ENCODE data around the gene DLG2.

DLG2 gene

GRCh38 chr11:83720675-83721074 is 1906.5 kb downstream of the DLG2 start:
- DNase-seq (ENCODE audit: low spot score): no peak
- in situ Hi-C loops (cut with MboI; ENCODE audit: low sequenced_read_pairs, unreplicated experiment): no loop called here
- TF ChIP-seq CTCF (IDR thresholded peaks at IDR 0.05; ENCODE audit: borderline replicate concordance, control extremely low read depth, extremely low read depth, insufficient read depth, missing control alignments): no peak

- no peak for TF ChIP-seq CTCF (IDR thresholded peaks at IDR 0.05; ENCODE audit: borderline replicate concordance, control extremely low read depth, extremely low read depth, insufficient read depth, missing control alignments)
- DNase-seq (ENCODE audit: low spot score): no peak
- in situ Hi-C loops (cut with MboI; ENCODE audit: low sequenced_read_pairs, unreplicated experiment): no loop called here
Observed at GRCh38 chr11:83717537-83717936, 1909.6 kb downstream of the DLG2 start.

- TF ChIP-seq CTCF (IDR thresholded peaks at IDR 0.05; ENCODE audit: borderline replicate concordance, control extremely low read depth, extremely low read depth, insufficient read depth, missing control alignments): no peak
- in situ Hi-C loops (cut with MboI; ENCODE audit: low sequenced_read_pairs, unreplicated experiment): no loop called here
- no peak for DNase-seq (ENCODE audit: low spot score)
Observed at GRCh38 chr11:83715927-83716535, 1911.1 kb downstream of the DLG2 start.

DNA sequence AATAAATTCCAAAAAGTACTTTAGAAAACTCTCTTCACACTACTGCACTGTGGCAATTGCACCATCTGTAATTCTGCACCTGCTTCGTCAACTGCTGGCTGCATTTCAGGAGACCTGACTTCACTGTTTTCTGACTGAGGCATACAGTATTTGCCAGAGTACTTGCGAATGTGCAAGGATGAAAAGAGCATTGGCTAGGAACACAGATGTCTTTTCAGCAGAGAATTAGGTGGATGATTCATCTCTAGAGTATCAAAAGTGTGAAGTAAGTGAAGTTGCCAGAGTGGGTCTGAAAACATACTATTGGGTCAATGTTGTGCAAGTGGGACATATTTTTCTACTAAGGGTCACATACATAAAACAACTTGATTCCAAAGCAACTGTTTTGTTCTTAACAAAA is 1913.4 kb downstream of the DLG2 start:
- DNase-seq (ENCODE audit: low spot score): no peak
- in situ Hi-C loops (cut with MboI; ENCODE audit: low sequenced_read_pairs, unreplicated experiment): no loop called here
- no peak for TF ChIP-seq CTCF (IDR thresholded peaks at IDR 0.05; ENCODE audit: borderline replicate concordance, control extremely low read depth, extremely low read depth, insufficient read depth, missing control alignments)

DNA sequence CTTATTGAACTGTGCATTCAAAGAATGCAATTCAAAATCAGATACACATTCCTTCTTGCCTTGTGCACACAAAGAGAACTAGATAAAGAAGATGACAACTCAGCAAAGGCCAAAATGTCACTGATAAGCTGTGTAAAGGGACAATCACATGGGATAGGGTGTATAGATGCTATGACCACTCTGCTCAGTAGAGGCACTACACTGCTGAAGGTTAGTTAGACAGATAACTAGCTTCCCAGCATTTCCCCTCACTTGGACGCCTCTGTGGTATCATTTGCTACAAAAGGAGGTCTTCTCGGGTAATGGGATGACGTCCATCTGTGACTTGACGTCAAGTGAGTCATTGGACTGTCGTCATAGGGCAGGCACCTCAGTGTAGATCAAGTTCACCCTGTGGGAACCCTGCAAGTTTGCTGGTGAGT is 1916.0 kb downstream of the DLG2 start:
- no peak for TF ChIP-seq CTCF (IDR thresholded peaks at IDR 0.05; ENCODE audit: borderline replicate concordance, control extremely low read depth, extremely low read depth, insufficient read depth, missing control alignments)
- no peak for DNase-seq (ENCODE audit: low spot score)
- in situ Hi-C loops (cut with MboI; ENCODE audit: low sequenced_read_pairs, unreplicated experiment): no loop called here

DNA sequence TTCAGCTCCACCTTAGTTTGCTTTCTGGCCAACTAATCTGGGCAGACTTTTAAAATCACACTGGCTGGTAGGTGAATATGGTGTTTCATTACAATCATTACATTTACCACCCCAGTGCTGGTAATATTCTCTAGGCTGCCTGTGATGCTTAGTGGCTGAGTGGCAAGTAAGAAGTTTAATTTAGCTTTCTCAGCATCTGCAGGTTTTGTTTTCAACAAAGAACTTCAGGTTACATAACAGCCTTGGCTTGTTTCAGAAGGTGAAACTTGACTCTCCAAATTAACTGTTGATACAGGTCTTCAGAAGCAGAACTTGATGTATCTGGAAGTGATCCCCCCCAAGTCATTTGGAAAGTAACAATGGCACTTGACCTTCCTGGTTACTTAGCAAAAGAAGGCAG is 1917.7 kb downstream of the DLG2 start:
- TF ChIP-seq CTCF (IDR thresholded peaks at IDR 0.05; ENCODE audit: borderline replicate concordance, control extremely low read depth, extremely low read depth, insufficient read depth, missing control alignments): no peak
- in situ Hi-C loops (cut with MboI; ENCODE audit: low sequenced_read_pairs, unreplicated experiment): no loop called here
- no peak for DNase-seq (ENCODE audit: low spot score)
